Measurements from ENCODE around the gene OTULIN.

GRCh38 chr5:14727928-14728458 is 63.5 kb downstream of the OTULIN start:
- no peak for TF ChIP-seq CTCF (conservative IDR thresholded peaks at IDR 0.05; ENCODE audit: low read length)
- no peak for TF ChIP-seq EZH2phosphoT487 (IDR thresholded peaks at IDR 0.05; ENCODE audit: borderline replicate concordance)
